ENCODE measurements around the gene INTS2.
A peak's percentile ranks its signal among the peaks of the same experiment; 100 is the strongest.
"Not testable (repeated sequence)": the region's sequence is repeated elsewhere in the genome, so short reads cannot be mapped to it uniquely, and the experiment has no call there.

INTS2 gene

DNA sequence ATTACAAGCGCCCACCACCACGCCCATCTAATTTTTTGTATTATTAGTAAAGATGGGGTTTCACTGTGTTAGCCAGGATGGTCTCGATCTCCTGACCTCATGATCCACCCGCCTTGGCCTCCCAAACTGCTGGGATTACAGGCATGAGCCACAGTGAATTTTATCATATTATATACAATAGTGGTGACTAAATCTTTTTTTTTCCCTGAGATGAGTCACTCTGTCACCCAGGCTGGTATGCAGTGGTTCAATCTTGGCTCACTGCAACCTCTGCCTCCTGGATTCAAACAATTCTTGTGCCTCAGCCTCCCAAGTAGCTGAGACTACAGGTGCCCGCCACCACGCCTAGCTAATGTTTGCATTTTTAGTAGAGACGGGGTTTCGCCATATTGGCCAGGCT, 41.9 kb downstream of the INTS2 start:
- not testable (repeated sequence) for DNase-seq

DNA sequence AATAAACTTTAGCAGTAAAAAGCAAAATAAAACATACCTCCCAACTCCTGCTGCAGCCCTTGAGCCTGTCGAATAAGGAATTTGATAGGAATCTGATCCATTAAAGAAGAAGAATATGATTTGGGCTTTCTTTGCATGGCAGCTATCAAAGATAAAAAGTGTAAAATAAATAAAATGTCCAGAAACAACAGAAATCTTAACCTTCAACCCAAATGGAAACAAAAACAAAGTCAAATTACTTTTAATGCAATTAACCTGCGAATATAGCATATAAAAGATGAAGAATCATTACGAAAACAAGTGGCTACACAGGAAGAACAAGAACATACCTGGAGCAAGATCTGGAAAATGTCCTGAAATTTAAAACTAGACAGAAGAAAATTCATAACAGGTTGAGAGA, 42.9 kb downstream of the INTS2 start:
- DNase-seq: no peak

DNA sequence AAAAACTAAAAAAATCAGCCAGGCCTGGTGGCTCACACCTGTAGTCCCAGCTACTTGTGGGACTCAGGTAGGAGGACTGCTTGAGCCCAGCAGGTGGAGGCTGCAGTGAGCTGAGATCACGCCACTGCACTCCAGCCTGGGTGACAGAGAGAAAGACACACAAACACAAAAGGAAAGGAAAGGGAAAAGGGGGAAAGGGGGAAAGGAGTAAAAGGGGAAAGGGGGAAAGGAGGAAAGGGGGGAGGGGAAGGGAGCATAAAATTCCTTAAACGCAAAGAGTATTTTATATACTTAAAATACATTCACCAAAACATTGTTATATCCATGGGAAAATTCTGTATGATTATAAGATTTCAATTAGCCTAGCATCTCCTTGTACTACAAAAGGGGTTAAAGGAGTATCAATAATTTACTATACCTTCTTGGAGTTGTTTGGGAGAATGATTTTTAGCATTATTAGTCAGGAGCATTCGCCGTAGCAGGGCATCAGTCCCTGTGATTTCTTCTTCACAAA, 47.1 kb downstream of the INTS2 start:
- no peak for DNase-seq

DNA sequence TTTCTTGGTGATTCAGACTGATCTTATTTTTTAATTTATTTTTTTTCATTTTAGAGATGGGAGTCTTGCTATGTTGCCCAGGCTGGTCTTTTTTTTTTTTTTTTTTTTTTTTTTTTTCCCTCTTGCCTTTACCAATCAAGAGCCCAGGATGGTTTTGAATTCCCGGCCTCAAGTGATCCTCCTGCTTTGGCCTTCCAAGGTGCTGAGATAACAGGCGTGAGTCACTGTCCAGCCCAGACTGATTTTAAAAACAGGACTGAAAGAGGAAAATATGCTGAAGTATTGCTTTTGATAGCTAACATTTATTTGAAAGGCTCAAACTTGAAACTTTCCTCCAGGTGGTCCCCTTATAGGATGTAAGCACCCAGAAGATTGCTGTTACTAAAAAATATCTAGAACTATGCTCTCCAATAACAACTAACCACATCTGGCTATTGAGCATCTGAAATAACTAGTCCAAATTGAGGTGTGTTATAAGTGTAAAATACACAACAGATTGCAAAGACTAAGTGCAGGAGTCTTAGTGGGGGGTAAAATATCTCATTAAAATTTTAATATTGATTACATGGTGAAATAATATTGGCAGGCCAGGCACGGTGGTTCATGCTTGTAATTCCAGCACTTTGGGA, 48.7 kb downstream of the INTS2 start:
- DNase-seq: no peak

DNA sequence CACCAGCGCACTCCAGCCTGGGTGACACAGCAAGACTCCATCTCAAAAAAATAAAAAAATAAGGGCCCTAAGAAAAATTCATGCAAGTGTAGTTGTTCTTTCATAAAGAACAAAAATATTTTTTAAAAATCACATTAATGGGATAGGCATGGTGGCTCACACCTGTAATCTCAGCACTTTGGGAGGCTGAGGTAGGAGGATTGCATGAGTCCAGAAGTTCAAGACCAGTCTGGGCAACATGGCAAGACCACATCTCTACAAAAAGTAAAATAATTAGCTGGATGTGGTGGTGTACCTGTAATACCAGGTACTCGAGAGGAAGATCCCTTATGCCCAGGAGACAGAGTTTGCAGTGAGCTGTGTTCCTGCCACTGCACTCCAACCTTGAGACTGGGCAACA, 49.3 kb downstream of the INTS2 start:
- DNase-seq: no peak

DNA sequence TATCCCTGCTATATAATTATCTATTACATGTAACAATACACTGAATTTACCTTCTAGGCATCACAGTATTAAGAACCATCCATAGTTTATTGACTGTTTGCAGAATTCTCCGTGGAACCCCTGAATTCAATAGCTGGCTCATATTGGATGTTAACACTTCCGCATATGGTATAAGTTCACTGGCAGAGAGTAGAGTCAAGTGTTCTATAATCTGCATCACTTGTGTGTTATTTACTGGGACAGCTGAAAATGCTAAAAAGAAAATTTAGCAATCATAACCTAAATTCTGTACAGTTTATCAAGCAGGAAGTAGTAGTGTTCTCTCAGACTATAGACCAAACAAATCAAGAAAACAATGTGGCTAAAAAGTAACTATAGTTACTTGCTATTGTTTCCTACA, 49.9 kb downstream of the INTS2 start:
- DNase-seq: no peak

DNA sequence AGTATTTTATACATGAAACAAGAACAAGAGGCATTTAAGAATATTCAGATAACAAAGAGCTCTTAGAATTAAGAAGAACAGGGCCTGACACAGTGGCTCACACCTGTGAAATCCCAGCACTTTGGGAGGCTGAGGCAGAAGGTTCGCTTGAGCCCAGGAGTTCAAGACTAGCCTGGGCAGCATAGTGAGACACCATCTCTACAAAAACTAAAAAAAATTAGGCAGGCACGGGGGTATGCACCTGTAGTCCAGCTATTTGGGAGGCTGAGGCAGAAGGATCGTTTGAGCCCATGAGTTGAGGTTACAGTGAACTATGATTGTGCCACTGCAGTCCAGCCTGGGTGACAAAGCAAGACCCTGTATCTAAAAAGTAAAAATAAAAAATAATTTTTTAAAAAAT, 52.0 kb downstream of the INTS2 start:
- DNase-seq: no peak

DNA sequence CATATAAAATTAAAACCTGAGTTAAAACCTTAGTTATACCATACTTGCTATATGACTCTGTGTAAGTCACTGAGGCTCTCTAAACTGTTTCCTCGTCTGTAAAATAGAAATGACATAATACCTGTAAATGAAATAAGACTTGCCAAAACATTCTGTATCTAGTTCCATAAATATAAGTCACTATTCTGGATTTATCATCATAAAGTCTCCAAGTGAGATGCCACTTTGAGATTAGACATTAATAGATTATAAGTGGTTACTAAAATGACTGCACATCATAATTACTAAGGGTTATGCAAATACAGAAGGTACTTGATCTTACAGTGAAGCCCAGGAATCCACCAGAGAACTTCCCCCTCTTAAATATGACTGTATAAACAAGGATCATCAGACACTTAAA, 52.5 kb downstream of the INTS2 start:
- no peak for DNase-seq

DNA sequence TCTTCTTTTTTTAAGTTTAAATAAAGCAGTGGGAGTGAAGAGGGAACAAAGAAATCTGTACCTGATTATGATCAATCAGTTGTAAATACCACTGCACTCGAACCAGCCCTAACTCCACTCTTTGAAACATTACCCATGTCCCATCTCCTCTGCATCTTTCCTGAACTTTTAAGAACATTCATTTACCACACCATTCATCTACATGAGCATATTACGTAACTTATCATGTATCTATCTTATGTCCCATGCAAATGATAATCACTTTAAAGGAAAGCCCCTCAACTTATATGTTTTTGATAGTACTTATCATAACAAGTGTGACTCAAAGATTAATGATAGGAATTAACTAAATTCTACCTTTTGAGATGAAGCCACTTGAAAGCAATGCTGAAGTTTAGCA, 53.7 kb downstream of the INTS2 start:
- DNase-seq: no peak

DNA sequence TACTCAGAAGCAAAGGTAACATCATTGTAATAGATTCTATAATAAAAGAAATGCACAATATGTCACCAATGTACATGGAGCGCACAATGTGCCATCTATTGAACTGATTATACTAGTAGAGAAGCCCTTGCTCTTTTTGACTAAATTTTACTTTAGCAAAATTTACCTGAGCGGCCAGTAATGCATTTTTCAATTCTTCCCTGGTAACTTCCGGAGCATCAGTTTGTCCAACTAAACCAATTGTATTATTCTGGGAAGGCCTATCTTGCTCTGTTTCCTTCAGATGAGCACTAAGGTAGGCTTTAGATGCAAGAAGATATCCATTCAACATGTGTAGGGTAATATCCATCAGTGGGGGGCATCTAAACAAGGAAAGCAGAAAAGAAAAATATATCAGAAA, 55.7 kb downstream of the INTS2 start:
- no peak for DNase-seq

DNA sequence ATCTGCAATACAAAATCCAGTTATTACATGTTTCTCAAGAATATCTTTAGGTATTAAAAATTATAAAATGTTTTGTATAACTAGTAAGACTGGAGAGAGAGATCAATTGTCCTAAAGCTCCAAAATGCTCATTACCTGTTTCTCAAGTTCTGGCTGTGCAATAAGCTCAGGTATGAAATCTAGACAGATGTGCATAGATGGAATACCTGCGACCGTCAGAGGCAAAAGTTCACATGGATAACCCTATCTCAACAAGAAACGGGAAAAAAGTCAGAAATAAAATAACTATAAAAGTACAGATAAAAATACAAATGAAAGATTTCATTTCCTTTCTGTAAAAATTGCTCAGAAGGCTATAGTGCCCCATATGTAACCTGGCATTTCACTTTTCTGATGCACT, 58.6 kb downstream of the INTS2 start:
- DNase-seq: no peak

DNA sequence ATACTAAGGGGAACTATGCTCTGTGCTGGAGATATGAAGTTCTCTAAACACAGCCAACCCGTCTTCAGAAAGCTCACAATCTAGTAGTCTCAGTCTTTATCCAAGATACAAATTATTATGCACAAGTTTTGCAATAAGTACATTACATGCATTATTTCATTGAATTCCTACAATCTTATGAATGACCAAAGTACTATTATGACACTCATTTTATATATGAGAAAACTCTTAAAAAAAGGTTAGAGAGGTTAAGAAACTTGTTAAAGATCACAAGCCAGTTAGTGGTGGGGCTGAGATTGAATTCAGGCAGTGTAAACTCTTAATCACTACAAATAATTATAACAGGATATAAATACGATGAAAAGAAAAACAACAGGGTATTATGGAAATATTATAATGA, 59.7 kb downstream of the INTS2 start:
- DNase-seq: no peak

DNA sequence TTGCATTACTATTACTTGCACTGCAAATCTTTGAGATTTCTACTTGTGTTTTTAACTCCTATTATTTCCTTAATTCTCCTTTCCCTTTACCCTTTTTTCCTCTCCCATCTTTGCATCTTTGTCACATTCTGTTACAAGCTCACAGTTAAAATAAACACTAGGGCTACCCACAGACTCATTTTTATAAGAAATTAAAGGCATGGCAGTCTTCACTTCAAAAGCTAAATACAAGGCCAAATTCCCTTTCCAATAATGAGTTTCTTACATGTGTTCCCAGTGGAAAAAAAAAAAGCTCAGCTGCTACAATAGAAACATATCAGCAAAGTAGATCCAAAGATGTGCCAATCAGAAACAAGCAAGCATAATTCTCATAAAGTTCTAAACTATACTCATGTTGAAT, 60.7 kb downstream of the INTS2 start:
- DNase-seq: no peak

DNA sequence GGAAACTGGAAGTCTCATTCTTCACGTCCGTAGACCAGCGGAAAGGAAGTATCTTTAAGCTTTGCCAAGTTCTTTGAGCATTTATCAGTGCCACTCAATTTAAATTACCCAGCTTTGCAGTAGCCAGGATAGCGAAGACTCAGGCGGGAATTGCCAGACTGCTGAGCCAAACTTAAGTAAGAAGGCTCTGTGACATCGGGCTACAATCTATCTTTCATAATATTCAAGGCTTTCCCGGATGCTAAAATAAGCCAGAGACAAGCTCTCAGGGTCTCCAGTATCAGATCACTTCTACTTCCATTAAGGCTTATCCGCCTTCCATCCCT, 64.0 kb downstream of the INTS2 start:
- DNase-seq: no peak

DNA sequence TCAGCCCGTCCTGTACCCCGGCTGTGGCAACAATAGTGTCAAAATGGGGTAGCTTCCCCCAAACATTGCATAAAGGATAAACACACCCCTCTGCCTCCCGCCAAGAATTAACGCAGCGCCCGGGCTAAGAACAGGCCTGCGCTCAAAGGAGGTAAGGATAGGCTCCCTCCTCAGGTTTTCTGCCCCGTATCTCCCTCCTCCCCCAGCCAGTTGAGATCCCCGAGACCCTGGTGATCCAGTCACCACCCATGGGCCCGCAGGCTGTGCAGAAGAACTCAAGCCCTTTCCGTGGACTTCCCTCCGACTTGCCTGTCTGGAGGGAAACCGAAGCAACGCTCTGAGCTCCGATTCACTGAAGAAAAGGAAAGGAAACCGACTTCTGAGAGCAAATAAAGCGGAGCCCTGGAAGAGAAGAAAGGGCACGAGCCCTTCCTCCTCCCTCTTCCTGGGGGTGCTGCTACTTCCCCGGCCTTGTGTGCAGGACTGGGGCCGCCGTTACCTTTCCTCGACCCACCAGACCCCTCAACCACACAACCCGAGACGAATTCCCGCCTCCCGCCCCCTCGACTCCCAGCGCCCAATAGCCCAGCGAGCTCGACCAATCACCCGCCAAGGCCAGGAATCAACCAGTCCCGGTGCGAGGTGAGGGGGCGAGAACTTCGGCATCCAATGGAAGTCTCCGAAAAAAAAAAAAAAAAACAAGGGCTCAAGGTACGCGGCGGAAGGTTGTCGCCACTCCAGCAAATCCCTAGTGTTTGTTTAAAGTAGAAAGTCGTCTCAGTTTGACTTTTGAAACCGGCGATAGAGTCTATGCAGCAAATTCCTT, 64.6 kb downstream of the INTS2 start, which contains the start of gene BRIP1:
TSS of gene BRIP1 (minus strand) at position 554 of the 826 bp plus-strand sequence. CDS start 1,989 bp downstream, outside the sequence.
- peak; percentile 86 for DNase-seq

DNA sequence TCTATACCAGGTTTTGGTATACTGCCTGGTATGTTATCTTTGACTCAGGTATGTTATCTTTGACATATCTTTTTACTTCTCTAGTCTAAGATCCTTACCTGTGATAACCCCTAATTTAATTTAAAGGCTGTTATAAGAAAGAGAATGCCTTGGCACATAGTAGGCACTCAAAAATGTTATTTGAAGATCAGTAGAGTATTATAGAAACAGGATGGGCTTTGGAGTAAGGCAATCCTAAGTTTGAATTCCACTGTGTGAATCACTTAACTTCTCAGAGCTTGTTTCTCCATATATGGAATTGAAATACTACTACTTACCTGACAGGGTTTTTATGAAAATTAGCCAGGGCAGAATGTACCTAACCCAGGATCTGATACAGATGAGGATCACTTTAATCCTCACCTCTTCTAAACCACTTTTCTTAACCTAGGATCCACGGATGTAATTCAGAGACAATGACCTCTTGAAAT, 65.6 kb downstream of the INTS2 start:
- no peak for DNase-seq

DNA sequence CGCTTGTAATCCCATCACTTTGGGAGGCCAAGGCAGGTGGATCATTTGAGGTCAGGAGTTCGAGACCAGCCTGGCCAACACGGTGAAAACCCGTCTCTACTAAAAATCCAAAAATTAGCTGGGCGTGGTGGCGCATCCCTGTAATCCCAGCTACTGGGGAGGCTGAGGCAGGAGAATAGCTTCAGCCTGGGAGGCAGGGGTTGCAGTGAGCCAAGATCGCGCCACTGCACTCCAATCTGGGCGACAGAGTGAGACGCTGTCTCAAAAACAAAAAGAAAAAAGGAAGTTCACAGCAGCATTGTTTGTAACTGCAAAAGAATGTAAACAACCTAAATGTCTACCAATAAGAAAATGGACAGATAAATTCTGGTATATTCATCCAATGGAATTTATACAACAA, 67.4 kb downstream of the INTS2 start:
- DNase-seq: not testable (repeated sequence)

DNA sequence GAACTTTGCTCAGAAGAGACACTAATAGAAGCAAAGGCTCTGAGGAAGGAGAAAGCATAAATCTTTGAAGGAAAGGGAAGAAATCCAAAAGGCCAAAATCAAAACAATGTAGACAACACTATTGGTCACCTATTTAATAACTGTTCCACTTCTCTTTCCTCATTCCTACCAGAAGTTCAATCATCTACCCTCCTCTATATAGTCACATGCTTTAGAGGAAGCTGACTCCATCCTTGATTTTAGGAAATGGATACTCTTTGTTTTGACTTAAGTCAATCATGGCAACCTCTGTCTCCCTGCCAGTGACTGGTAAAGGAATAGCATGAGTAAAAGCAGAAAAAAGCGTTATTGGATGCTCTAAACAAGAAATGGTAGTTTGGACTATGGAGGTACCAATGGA, 71.7 kb downstream of the INTS2 start:
- DNase-seq: no peak

DNA sequence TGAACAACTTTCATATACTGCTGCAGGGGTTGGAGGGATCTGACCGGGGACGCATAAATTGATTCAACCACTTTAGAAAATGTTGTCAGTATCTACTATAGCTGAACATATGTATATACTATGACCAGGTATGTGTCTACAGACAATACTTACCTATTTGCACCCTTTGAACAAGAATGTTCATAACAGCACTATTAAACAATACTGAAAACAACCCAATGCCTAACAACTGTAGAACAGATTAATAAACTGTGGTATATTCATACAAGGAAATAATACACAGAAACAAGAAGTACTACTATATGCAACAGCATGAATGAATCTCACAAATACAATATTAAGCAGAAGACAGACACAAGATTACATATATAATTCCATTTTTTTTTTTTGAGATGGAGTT, 74.9 kb downstream of the INTS2 start:
- no peak for DNase-seq

DNA sequence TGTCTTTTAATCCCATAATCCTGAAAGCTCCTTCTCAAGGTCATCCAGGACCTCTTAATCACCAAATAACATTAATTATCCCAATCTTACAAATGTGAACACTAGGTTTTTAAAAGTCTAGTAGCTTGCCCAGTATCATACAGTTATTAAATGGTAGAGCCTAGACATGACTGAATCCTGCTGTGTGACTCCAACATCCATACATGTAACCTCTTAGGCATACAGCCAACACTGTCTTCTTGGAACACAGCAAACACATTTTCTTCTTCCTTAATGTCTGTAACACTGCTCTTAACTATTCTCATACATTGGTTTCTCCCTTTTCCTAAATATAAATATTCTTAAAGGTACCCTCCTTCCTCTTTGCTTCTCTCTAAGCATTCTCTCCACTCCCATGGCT, 78.1 kb downstream of the INTS2 start:
- DNase-seq: no peak

DNA sequence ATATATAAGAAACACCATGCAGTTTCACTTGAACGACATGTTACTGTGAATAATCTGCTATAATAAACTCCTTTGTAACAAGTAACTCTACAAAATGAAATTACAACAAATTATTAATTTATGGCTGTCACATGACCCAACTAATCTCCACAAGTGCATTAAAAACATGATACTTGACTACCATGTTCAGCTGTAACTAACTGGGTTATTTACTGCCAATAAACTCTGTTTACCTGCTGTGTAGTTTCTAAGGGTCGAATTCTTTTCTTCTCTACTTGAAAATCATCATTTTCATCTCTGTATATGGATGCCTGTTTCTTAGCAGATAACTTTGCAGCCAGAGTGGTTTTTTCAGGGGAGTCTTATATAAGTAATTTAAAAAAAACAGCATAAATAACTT, 78.9 kb downstream of the INTS2 start:
- no peak for DNase-seq

DNA sequence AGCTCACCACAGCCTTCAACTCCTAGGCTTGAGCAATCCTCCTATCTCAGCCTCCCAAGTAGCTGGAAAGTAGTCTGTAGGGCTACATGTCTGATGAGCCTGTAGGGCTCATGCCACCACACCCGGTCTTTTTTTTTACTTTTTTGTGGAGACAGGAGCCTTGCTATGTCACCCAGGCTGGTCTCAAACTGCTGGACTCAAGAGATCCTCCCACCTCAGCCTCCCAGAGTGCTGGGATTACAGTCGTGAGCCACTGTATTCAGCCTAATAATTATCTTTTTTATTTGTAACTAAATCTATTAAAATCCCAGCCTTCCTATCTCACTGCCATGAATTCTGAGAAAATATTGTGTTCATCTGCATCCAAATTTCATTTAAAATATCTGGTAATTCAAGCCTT, 79.5 kb downstream of the INTS2 start:
- no peak for DNase-seq

DNA sequence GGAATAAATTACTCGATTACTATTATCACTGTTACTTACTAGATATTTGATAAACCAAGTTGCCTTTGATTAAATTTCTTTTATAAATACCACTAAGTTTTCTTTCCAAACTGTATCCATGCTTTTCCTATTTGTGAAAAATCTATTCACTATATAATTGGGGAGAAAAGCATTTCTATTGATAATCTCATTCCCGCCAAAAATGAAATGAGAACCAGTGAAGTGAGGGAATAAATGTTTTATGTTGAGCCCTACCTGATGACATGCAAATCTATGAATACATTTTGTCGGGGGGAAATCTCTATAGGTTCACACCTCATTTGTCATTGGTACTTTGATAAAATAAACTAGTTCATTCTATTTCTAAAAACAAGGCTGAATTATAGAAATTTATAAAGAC, 80.1 kb downstream of the INTS2 start:
- no peak for DNase-seq

DNA sequence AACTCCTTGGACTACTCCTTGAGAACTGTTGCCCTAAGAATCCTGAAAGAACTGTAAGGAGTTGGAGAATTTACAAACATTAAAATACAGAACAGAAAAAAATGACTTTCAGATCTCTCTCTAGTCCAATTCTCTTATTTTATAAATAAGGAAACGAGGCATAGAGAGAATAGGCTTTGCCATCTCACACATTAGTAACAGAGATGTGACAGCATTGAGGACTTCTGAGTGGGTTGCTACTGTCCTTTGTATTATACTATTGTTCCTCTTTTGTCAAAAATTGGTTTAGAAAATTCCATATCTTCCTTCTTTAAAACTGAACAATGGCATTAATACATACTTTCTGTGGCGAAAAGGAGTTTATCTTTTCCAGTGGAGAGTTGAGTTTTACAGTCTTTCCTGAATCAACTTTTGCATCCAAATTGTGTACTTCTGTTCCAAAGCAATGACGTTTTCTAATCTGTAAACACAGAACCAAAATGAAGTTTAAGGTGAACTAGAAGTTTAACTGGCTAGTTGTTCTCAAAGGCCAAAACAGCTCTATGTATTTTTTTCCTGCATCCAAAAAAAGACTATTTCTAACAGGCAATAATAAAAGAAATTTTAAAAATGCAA, 80.9 kb downstream of the INTS2 start:
- no peak for DNase-seq

All from effector CD4-positive, alpha-beta T cell (primary cell).